ENCODE data around the gene SRP68.
"Not testable (repeated sequence)": the region's sequence is repeated elsewhere in the genome, so short reads cannot be mapped to it uniquely, and the experiment has no call there.

The SRP68 gene

DNA sequence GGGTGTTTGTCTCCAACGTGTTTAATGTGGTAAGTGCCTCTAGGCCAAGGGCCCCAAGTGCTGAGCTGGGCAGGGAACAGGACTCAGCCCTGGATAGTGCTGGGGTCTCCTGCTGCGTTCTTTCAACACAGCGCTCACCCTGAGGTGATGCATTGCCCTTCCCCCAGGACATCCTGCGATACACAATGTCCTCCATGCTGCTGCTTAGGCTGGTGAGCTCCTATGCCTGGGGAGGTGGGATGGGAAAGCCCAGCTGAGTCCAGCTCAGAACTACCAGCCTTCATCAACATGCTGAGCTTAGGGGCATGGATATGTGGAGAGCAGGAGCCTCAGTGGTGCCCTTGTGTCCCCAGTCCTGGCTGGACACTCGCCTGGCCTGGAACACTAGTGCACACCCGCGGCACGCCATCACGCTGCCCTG, 7.2 kb upstream of the SRP68 start:
- no peak for DNase-seq
- in situ Hi-C loops (cut with HindIII; ENCODE audit: low pct_ligation_motif_present, low pct_unique_long_range_greater_than_20kb, low sequenced_read_pairs): no loop called here

DNA sequence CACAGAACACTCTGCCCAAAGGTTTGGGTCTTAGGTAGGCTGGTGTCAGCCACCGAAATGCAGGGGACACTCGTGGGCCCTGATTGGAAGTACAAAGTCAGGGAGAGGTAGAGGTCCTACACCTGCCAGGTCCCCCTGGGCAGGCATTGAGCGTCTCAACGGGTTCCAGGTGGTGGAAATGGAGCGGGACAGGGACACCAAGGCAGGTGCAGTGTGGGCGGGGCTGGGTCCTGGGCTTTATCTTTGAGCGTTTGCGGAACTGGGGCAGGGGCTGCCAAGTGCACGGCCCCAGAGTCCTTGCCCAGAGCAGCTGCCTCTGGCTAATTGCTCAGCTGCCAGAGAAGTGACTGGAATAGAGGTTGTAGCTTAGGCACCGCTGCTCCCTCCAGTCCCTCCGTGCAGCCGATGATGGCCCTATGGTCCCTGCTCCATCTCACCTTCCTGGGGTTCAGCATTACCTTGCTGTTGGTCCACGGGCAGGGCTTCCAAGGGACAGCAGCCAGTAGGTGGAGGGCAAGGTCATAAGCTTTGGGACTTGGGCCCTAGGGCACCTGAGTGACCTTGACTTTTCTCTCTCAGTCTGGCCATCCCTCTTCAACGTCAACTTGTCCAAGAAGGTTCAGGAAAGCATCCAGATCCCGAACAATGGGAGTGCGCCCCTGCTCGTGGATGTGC, 6.7 kb upstream of the SRP68 start, which contains the start of gene ZACN:
Gene ZACN (plus strand): TSS at position 323 of the 675 bp plus-strand sequence. CDS start 83 bp downstream, at position 406.
- no peak for DNase-seq
- in situ Hi-C loops (cut with HindIII; ENCODE audit: low pct_ligation_motif_present, low pct_unique_long_range_greater_than_20kb, low sequenced_read_pairs): no loop called here

DNA sequence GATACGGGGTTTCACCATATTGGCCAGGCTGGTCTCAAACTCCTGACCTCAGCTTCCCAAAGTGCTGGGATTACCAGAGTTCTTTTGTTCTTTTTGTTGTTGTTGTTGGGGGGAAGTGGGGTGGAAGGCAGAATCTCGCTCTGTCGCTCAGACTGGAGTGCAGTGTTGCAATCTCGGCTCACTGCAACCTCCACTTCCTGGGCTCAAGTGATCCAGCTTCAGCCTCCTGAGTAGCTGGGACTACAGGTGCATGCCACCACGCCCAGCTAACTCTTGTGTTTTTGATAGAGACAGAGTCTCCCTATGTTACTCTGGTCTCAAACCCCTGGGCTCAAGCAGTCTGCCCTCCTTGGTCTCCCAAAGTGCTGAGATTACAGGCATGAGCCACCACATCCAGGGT, 6.1 kb upstream of the SRP68 start:
- DNase-seq; in situ Hi-C loops (cut with HindIII; ENCODE audit: low pct_ligation_motif_present, low pct_unique_long_range_greater_than_20kb, low sequenced_read_pairs): not testable (repeated sequence)

DNA sequence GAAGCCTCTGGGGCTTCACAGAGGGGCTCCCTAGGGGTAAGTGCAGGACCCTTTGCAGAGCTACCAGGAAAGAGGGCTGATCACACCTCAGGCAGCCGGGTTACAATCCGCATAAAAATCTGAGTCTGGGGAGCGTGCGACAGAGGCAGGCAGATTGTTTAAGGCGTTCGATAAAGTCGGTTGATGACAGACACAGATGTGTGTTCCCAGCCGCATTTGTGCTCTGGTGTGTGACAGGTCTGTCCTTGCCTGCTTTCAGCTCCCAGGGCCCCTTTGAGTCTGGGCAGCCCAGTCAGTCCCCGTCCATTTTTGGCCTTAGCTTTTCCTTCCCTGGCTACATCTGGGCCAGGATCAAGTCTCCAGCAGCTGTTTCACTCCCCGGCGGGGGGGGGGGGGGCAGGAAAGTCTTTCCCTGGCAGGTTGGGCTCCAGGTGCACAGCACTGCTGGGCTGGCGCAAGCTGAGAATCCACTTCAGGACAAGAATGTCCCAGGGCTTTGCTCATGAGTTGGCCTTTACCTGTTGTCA, 5.3 kb upstream of the SRP68 start:
- DNase-seq: no peak
- in situ Hi-C loops (cut with HindIII; ENCODE audit: low pct_ligation_motif_present, low pct_unique_long_range_greater_than_20kb, low sequenced_read_pairs): no loop called here

DNA sequence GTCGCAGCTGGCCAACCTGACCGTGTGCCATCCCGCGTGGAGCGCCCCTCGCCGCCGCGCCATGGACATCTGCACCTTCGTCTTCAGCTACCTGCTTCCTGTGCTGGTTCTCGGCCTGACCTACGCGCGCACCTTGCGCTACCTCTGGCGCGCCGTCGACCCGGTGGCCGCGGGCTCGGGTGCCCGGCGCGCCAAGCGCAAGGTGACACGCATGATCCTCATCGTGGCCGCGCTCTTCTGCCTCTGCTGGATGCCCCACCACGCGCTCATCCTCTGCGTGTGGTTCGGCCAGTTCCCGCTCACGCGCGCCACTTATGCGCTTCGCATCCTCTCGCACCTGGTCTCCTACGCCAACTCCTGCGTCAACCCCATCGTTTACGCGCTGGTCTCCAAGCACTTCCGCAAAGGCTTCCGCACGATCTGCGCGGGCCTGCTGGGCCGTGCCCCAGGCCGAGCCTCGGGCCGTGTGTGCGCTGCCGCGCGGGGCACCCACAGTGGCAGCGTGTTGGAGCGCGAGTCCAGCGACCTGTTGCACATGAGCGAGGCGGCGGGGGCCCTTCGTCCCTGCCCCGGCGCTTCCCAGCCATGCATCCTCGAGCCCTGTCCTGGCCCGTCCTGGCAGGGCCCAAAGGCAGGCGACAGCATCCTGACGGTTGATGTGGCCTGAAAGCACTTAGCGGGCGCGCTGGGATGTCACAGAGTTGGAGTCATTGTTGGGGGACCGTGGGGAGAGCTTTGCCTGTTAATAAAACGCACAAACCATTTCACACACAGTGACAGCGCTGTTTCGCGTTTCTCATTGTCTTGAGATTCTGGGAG, 4.7 kb upstream of the SRP68 start:
- DNase-seq: no peak
- in situ Hi-C loops (cut with HindIII; ENCODE audit: low pct_ligation_motif_present, low pct_unique_long_range_greater_than_20kb, low sequenced_read_pairs): no loop called here

DNA sequence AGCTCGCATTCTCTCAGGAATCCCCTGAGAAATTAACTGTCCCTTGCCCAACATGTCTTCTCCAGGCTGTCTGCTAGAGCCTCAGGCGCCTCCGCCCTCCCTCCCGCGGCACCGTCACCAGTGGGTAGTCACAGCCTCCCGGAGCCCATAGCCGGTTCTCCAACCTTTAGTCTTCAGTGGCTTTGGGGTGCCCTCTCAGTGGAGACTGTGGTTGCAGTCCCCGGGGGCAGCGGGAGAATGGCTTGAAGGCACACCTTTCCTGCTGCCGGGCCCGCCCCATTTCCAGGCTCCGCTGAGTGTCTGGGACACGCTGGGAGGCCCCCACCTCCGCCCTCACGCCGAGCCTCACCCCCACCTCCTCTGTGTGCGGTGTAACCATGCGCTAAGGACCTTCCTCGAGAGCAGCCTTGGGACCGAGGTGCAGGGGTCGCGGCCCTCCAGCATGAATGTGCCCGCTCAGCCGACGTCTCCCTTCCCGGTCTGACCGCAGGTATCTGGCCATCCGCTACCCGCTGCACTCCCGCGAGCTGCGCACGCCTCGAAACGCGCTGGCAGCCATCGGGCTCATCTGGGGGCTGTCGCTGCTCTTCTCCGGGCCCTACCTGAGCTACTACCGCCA, 3.9 kb upstream of the SRP68 start:
- DNase-seq: no peak

DNA sequence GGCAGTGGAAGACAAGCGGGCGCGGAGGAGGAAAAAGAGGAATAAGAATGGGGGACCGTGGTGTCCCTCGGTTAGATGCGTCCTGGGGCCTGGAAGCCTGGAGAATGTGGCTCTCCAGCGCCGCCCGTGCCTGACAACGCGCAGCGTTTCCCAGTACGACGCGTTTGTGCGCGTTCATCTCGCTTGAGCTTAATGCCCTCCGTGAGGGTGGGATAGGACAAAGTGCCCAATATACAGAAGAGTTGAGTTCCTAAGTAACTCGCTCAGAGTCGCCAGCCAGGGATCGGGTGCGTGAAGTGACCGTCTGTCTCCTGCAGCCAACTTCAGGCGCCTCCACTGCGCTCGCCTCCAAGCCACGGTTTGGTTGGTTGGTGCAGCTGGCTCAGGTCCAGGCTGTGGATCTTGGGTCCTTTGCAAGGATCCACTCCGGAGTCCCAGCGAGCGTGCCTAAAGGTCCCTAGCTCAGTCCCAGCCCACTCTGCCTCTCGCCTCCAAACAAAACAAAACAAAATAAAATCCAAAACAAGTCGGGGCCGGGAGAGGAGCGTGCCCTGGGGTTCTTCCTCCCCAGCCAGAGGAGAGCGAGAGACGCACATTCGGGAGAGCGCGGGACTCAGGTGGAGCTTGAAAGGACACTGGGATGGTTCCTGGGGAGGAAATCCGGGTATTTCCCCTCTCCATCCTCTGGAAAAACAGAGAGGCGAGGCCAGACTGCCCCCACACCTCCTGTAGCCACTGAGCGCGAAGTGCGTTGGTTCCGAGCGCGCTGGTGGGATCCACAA, 3.2 kb upstream of the SRP68 start:
- peak; percentile 35 for DNase-seq
- in situ Hi-C loops (cut with HindIII; ENCODE audit: low pct_ligation_motif_present, low pct_unique_long_range_greater_than_20kb, low sequenced_read_pairs): no loop called here

More for the DNA sequence above, 3.9 kb upstream of the SRP68 start:
- in situ Hi-C loops (cut with HindIII; ENCODE audit: low pct_ligation_motif_present, low pct_unique_long_range_greater_than_20kb, low sequenced_read_pairs): no loop called here

DNA sequence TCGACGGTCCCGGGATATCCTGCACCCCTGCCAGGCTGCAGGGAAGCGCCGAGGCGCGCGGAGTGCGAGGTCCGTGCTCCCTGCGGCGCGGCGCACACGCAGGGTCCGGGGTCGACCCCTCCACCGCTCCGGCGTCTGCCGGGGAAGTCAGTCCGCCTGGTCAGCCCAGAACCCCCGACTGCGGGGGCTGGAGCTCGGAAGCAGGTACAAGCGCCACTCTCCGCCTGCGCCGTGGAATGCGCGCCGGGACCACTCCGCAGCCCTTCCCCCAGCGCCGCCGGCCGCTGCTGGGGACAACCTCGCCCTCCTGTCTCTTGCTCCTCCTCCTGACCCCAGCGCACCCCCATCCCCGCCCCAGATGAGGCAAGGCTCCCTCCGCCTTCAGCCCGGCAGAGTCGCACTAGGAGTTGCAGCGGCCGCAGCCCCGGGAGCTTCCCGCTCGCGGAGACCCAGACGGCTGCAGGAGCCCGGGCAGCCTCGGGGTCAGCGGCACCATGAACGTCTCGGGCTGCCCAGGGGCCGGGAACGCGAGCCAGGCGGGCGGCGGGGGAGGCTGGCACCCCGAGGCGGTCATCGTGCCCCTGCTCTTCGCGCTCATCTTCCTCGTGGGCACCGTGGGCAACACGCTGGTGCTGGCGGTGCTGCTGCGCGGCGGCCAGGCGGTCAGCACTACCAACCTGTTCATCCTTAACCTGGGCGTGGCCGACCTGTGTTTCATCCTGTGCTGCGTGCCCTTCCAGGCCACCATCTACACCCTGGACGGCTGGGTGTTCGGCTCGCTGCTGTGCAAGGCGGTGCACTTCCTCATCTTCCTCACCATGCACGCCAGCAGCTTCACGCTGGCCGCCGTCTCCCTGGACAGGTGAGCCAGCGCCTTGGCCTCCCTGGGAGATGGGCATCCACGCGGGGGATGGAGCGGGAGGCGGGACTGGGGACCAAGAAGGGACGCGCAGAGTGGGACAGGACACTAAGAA, 2.4 kb upstream of the SRP68 start, which contains the start of gene GALR2:
Gene GALR2 (plus strand): TSS at position 392 of the 974 bp plus-strand sequence. CDS start 103 bp downstream, at position 495.
- DNase-seq: no peak
- in situ Hi-C loops (cut with HindIII; ENCODE audit: low pct_ligation_motif_present, low pct_unique_long_range_greater_than_20kb, low sequenced_read_pairs): no loop called here

DNA sequence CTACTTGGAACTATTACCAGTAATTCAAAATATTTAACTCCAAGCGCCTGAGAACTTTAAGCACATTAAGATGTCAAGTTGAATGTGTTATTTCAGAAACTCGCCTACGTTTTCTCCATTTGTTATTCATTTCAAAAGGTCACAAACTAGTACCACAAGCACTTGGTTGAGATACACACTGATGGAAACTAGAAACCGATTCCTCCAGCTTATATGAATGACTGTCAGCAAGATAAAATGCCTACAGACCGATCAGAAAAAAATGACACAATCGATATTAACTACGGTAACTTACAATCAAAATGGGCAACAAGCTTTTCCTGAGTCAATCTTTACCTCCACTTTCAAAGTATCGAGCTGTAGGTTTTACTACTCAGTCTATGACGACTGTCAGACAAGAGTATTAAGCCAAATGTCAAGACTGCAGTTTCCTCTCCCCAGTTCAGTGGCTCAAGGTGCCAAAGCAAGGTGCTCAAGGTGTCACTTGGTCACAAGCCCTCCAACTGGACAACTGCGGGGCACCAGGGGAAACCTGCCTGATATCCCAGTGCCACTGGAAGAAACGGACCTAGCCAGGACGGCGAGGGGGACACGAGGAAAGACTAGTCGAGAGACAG, 678 bp downstream of the SRP68 start:
- DNase-seq: no peak
- in situ Hi-C loops (cut with HindIII; ENCODE audit: low pct_ligation_motif_present, low pct_unique_long_range_greater_than_20kb, low sequenced_read_pairs): no loop called here

DNA sequence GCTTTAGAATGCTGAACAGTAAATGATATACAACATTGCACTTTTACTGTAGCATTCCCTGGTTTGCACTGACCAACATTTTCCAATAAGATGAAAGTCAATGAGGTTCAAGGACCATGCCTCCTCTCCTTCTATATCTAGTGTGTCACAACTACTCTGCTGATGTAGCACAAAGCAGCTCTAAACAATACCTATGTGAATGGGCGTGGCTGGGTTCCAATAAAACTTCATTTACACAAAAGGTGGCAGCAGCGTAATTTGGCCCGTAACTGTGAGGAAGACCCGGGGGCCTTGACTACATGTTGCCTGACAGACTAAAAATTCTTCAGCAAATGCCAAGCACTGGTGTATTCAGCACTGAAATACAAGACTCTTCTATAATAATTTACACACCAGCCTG, 6.5 kb downstream of the SRP68 start:
- in situ Hi-C loops (cut with HindIII; ENCODE audit: low pct_ligation_motif_present, low pct_unique_long_range_greater_than_20kb, low sequenced_read_pairs): no loop called here
- no peak for DNase-seq

DNA sequence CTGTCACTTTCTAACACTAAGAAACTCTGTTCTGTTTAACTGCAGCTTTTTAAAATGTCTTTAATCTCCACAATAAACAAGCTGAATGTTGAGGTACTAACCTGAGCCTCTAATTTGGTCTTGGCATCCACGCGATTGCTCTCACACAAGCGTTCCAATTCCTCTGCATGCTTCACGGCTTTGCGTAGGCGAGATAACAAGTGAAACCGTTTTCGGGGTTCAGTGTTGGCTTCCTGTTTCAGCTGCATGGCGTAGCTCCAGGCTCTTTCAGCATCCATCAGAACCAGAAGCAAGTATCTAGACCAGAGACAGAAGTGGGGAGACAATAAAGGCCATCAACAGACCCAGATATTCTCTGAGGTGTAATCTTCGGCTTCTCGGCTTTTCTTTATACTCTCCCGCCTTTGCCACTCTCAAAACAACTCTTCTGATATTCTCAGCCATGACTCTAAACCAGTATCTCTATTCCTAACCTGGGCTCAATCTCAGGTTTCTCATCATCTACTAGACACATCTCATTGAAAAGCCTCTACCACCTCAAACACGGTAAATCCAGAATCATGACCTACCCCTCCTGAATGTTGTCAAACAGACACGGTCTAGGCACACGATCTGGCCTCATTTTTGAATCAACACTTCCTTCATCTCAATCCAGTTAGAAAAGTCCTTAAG, 8.3 kb downstream of the SRP68 start:
- in situ Hi-C loops (cut with HindIII; ENCODE audit: low pct_ligation_motif_present, low pct_unique_long_range_greater_than_20kb, low sequenced_read_pairs): no loop called here
- DNase-seq: no peak

DNA sequence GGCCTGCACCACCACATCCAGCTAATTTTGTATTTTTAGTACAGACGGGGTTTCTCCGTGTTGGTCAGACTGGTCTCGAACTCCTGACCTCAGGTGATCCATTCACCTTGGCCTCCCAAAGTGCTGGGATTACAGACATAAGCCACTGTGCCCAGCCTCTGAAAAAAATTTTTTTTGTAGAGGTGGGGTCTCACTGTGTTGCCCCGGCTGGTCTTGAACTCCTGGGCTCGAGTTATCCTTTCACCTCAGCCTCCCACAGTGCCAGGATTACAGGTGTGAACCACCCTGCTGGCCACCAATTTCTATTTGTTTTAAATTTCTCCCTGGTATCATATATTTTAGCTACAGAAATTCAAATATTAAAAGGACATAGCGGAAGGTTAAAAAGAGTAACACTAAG, 14.1 kb downstream of the SRP68 start:
- in situ Hi-C loops (cut with HindIII; ENCODE audit: low pct_ligation_motif_present, low pct_unique_long_range_greater_than_20kb, low sequenced_read_pairs); DNase-seq: not testable (repeated sequence)

DNA sequence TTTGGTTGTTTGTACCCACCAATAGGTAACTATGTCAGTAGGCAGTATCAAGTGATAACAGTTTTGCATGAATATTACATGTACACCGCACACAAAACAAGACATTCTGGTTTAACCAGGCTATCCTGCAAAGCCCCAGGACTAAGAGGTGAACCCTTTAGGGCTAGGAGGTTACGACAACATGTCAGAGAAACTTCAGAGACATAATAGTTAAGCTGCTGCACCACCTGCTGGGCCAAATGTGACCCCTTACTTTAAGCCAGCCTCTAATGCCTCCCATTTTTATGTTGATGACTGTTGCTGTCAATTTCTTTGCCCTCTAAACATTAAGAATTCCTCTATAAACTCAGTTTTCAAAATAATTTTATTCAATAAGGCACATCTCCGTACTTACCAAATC, 15.4 kb downstream of the SRP68 start:
- in situ Hi-C loops (cut with HindIII; ENCODE audit: low pct_ligation_motif_present, low pct_unique_long_range_greater_than_20kb, low sequenced_read_pairs): no loop called here
- DNase-seq: no peak

DNA sequence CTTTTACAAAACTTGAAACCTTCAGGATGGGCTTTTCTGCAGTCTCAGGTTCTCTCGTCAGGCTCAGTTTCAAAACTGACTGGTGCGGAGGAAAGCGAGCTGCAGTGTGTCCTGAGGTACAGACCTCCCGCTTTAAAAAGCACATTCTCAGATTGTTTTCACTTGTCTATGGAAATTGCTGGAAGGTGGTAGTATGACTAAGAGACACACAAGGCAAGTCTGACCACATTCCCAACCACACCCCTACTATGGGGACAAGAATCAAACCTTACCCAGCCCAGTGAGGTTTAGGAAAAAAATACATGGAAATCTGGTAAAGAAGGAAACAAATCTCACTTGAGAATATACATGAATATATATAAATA, 18.2 kb downstream of the SRP68 start:
- no peak for DNase-seq
- in situ Hi-C loops (cut with HindIII; ENCODE audit: low pct_ligation_motif_present, low pct_unique_long_range_greater_than_20kb, low sequenced_read_pairs): no loop called here

DNA sequence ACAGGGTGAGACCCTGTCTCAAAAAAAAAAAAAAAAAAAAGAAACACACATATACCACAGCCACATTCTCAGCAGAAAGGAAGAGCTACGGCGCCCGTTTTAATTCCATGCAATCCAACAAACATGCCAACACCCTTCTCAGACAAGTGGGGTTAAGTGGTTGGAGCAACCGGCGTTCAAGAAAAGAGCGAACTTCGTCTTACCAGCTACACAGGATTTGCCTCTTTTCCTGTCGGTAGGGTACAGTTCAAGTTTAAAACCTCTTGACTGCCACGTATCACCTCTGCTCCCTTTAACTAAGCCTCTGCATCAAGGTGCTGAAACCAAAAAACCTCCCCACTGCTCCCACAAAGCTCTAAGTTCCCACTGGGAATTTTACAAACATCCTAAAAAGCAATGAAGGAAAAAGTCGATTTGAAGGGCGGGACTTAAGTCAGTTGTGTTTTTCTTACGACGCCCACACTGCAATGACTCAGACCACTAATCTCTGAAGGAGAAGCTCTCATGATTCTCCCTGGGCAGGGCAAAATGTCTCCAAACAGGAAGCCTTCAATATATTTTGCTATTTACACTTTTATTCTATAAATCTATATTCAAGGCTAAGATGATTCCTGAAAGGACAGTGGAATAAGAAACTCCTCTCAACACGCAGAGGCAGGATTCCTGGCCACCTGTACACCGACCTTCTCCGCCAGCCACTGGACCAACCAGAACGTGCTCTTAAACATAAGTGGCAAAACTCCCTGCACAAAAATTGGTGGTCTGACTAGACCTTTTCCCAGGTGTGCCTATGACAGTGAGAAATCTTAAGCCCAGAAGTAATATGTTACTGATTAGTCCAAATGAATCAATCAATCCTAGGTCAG, 18.8 kb downstream of the SRP68 start:
- in situ Hi-C loops (cut with HindIII; ENCODE audit: low pct_ligation_motif_present, low pct_unique_long_range_greater_than_20kb, low sequenced_read_pairs): no loop called here
- DNase-seq: peak; percentile 35

DNA sequence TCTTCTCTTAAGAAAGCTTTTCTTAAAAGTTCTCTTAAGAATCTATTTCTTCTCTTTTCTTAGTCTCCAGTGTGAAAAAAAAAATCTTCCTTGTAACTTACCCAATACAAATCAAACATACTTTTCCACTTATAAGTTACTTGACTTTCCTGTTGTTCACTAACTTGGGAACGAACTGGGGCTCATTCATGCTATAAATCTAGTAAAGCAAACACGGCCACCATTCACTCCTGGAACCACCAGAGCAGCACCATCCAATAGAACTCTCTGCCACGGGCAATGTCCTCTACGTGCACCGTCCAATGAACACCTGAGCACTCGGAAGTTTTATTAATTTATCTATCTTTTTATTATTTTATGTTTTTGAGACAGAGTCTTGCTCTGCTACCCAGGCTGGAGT, 20.8 kb downstream of the SRP68 start:
- in situ Hi-C loops (cut with HindIII; ENCODE audit: low pct_ligation_motif_present, low pct_unique_long_range_greater_than_20kb, low sequenced_read_pairs): no loop called here
- DNase-seq: peak; percentile 65
